ENCODE measurements around the gene PLN. TPM values are rescaled to one million over a fixed set of nuclear protein-coding genes. Genes with fewer than 3 reads are reported as not detected.

PLN gene
- not detected in 2 replicates for total RNA-seq

DNA sequence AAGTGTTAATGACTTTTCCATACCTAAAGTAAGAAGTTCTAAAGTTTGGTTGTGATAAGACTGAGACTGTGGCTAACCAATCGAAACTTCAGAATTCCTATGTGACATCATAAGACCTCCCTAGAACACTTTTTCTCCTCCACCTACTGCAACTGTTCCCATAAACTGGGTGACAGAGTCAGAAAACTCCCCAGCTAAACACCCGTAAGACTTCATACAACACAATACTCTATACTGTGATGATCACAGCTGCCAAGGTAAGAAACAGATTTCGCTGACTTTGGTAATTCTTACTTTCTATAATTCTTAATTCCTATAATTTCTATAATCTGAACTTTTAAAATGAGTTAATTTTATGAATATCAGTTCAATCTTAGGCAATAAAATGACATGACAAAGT, at the start of gene PLN:
PLN (plus strand) TSS at position 161 of the 400 bp plus-strand sequence. CDS start 10,626 bp downstream, outside the sequence.
- H3K4me3 Mint-ChIP-seq (ENCODE audit: low read depth): no peak within 1 kb of the TSS
- H3K9me3 Mint-ChIP-seq: no peaks in the 10 kb centered on the region
- no peak for DNase-seq (ENCODE audit: low spot score)
- H3K36me3 Mint-ChIP-seq (ENCODE audit: low read depth): peaks cover 17% of the 10 kb centered on the region
- intact Hi-C loops (cut with micrococcal nuclease): no loop called here
- peaks cover 22% of the 10 kb centered on the region for H3K4me1 Mint-ChIP-seq (ENCODE audit: low read depth)
- no peaks in the 10 kb centered on the region for H3K27me3 Mint-ChIP-seq (ENCODE audit: low read depth)
- H3K27ac Mint-ChIP-seq: no peak within 1 kb of the TSS

DNA sequence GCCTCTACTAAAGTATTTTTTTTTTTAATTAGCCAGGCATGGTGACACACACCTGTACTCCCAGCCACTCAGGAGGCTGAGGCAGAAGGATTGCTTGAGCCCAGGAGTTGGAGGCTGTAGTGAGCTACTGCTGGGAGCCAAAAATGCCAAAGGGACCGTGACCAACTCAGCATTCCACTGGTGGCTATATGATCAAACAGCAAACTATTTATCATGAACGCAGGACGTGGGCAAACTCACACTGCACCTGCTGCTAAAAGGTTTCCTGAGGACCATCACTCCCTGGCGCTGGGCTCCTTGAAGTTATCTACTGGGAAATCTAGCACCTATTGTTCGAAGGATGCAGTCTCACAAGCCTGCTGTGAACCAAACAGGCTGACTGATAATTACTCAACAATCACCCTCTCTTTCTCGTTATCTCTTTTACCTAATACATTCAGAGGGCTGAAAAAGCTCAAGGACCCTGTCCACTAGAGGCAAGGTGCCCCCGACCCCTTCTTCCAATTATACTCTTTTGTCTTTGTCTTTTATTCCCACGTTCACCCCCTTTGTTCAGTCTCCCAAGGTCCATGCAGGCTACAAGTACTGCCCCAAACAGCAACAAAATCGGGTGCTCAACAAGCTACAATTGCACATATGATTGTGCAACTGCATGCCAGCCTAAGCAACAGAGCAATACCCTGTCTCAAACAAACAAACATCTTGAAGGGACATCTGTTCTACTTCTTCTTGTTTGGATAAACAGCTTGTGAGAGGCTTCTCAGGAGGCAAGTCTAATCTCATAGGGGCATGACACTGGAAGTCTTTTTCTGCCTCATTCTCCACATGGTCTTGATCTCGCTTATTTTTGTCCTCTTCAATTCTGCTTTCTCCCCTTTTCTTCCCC, 47.7 kb upstream of the PLN start:
- no peak for DNase-seq (ENCODE audit: low spot score)
- intact Hi-C loops (cut with micrococcal nuclease): no loop called here
- H3K9me3 Mint-ChIP-seq: peaks cover 12% of the 10 kb centered on the region
- no peaks in the 10 kb centered on the region for H3K27me3 Mint-ChIP-seq (ENCODE audit: low read depth)
- H3K27ac Mint-ChIP-seq: no peak overlapping the region
- no peak overlapping the region for H3K4me3 Mint-ChIP-seq (ENCODE audit: low read depth)
- peaks cover 75% of the 10 kb centered on the region for H3K36me3 Mint-ChIP-seq (ENCODE audit: low read depth)
- H3K4me1 Mint-ChIP-seq (ENCODE audit: low read depth): peaks cover 9% of the 10 kb centered on the region

DNA sequence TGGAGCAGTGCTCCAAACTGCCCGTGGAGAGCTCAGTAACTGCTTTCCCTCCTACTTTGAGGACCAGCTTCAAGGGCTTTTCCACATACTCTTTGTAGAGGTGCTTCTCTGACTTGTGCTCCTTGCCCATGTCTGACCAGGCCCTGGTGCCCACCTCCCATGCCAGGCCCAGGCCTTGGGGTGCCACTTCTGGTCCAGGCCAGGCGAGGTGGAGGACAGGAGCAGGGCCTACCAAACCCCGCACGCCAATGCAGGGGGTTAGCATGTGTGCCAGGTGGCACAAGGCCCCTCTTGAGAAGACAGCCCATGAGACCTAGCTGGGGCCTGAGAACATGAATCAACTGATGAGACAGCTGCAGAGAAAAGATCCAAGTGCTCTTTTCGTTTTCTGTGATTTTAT, 47.0 kb upstream of the PLN start:
- Mint-ChIP-seq H3K27ac (no peak overlapping the region), H3K36me3 (ENCODE audit: low read depth) (peaks cover 73% of the 10 kb centered on the region)

DNA sequence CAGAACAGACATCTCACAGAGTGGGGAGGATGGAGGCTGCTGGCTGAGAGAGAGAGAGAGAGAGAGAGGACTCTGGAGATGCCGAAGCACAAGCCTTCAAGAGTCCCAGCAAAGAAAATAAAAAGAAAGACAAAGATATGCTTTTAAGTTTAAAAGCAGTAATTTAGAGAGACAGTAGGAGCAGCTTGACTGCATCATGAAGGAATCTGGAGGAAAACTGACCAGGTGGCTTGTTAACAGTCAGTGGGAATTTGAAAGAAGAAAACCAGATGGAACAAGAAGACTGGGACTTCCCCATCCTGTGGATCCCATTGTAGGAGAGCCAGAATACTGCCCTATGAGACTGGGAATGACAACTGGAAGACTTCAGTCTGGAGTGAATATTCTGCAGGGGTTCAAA, 46.3 kb upstream of the PLN start:
- Mint-ChIP-seq H3K4me1 (ENCODE audit: low read depth) (peaks cover 5% of the 10 kb centered on the region), H3K27ac (no peak overlapping the region), H3K27me3 (ENCODE audit: low read depth) (no peaks in the 10 kb centered on the region), H3K36me3 (ENCODE audit: low read depth) (peaks cover 73% of the 10 kb centered on the region), H3K4me3 (ENCODE audit: low read depth) (no peak overlapping the region), H3K9me3 (peaks cover 12% of the 10 kb centered on the region)
- intact Hi-C loops (cut with micrococcal nuclease): no loop called here
- DNase-seq (ENCODE audit: low spot score): no peak

More for the DNA sequence above, 47.0 kb upstream of the PLN start:
- intact Hi-C loops (cut with micrococcal nuclease): no loop called here
- Mint-ChIP-seq H3K4me3 (ENCODE audit: low read depth) (no peak overlapping the region), H3K4me1 (ENCODE audit: low read depth) (peaks cover 5% of the 10 kb centered on the region), H3K9me3 (peaks cover 12% of the 10 kb centered on the region), H3K27me3 (ENCODE audit: low read depth) (no peaks in the 10 kb centered on the region)
- DNase-seq (ENCODE audit: low spot score): no peak

DNA sequence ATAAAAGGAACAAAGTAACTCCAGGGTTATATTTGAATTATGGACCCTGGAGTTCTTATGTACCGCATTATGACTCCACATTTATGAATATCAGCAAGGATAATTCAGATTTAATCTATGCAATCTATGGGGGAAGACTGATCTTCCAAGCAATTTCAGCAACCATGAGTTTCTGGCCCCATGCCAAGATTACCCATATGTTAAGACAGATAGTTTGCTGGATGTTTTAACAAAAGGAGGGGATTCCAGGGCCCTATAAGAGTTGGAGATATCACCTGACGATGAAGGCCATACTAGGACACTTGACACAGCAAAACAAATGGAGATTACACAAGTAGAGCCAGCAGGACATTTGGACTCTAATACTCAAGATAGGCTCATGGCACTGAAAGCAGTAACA, 45.9 kb upstream of the PLN start:
- H3K4me3 Mint-ChIP-seq (ENCODE audit: low read depth): no peak overlapping the region
- peaks cover 9% of the 10 kb centered on the region for H3K4me1 Mint-ChIP-seq (ENCODE audit: low read depth)
- H3K36me3 Mint-ChIP-seq (ENCODE audit: low read depth): peaks cover 73% of the 10 kb centered on the region
- peaks cover 12% of the 10 kb centered on the region for H3K9me3 Mint-ChIP-seq
- DNase-seq (ENCODE audit: low spot score): no peak
- intact Hi-C loops (cut with micrococcal nuclease): no loop called here
- H3K27me3 Mint-ChIP-seq (ENCODE audit: low read depth): no peaks in the 10 kb centered on the region
- no peak overlapping the region for H3K27ac Mint-ChIP-seq

DNA sequence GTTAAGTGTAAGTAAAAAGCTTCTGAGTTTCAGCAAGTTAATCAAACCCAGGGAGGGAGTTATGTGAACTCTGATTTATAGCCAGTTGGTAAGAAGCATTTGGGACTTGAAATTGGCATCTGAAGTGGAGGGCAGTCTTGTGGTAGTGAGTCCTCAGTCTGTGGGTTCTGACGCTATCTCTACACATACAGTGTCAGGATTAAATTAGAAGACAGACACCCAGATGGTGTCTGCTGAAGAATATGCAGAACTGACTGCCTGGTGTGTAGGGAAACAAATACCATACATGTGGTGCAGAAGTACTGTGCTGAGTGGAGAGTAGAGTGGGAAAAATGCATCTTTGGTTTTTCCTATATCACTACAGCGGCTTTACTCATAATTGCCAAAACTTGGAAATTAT, 43.5 kb upstream of the PLN start:
- intact Hi-C loops (cut with micrococcal nuclease): no loop called here

DNA sequence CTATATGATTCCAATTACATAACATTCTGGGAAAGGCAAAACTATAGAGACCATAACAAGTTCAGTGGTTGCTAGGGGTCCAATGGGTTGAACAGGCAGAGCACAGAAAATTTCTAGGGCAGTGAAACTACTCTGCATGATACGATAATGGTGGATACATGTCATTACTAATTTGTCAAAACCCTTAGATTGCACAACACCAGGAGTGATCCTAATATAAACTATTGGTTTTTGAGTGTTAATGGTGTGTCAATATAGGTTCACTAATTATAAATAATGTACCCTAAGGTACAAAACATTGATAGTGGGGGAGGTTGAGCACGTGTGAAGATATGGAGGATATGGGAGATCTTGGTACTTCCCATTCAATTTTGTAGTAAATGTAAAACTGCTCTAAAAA, 42.4 kb upstream of the PLN start:
- H3K27me3 Mint-ChIP-seq (ENCODE audit: low read depth): no peaks in the 10 kb centered on the region
- no peak for DNase-seq (ENCODE audit: low spot score)
- H3K36me3 Mint-ChIP-seq (ENCODE audit: low read depth): peaks cover 46% of the 10 kb centered on the region
- H3K27ac Mint-ChIP-seq: no peak overlapping the region
- intact Hi-C loops (cut with micrococcal nuclease): no loop called here
- H3K4me1 Mint-ChIP-seq (ENCODE audit: low read depth): peaks cover 6% of the 10 kb centered on the region
- peaks cover 4% of the 10 kb centered on the region for H3K9me3 Mint-ChIP-seq
- H3K4me3 Mint-ChIP-seq (ENCODE audit: low read depth): no peak overlapping the region

More for the DNA sequence above, 43.5 kb upstream of the PLN start:
- no peak overlapping the region for H3K4me3 Mint-ChIP-seq (ENCODE audit: low read depth)
- H3K4me1 Mint-ChIP-seq (ENCODE audit: low read depth): peaks cover 9% of the 10 kb centered on the region
- no peak for DNase-seq (ENCODE audit: low spot score)
- H3K36me3 Mint-ChIP-seq (ENCODE audit: low read depth): peaks cover 57% of the 10 kb centered on the region
- H3K9me3 Mint-ChIP-seq: peaks cover 11% of the 10 kb centered on the region
- H3K27me3 Mint-ChIP-seq (ENCODE audit: low read depth): no peaks in the 10 kb centered on the region
- H3K27ac Mint-ChIP-seq: no peak overlapping the region

DNA sequence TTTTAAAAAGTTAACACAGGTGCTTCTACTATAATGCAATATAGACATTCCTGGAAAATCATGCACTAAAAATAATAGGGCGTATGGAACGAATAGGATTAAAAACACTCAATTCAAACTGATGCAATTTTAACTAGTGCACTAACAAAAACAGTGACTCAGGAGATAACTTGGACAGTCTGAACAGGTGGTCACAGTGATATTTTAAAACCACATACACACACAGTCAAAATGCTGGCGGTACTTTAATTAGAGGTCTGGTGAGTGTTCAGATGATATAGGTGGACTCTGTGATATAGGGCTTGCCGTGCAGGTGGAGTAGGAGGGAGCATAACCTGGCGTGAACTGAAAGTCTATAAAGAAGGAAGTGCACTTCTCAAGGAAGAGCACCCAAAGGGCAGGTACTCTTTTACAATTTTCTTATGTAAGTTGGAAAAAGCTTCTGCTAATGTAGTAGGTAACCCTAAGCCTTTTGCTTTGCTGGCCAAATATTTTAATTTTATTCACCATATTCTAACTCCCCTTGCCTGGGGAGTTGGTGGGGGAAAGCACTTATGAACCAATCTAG, 41.9 kb upstream of the PLN start:
- Mint-ChIP-seq H3K4me1 (ENCODE audit: low read depth) (peaks cover 6% of the 10 kb centered on the region), H3K27ac (no peak overlapping the region), H3K36me3 (ENCODE audit: low read depth) (peaks cover 41% of the 10 kb centered on the region), H3K4me3 (ENCODE audit: low read depth) (no peak overlapping the region), H3K9me3 (no peaks in the 10 kb centered on the region), H3K27me3 (ENCODE audit: low read depth) (no peaks in the 10 kb centered on the region)
- intact Hi-C loops (cut with micrococcal nuclease): no loop called here
- DNase-seq (ENCODE audit: low spot score): no peak

DNA sequence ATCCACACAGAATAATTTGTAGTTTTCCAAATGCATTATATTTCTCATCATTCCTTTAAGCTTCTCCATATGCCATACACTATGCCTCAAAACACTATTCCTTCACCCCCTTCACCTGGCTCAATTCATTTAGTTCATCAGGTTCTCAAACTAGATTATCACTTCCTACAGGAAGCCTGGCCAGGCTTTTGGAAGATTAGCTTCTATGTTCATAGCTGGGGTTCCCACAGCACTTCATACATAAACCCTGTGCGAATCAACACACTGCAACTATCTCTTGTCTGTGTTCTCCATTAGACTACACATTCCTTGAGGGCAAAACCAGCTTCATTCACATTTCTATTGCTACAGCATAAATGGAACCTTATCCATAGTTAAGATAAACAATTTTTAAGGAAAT, 40.5 kb upstream of the PLN start:
- peaks cover 10% of the 10 kb centered on the region for H3K4me1 Mint-ChIP-seq (ENCODE audit: low read depth)
- H3K27ac Mint-ChIP-seq: no peak overlapping the region
- H3K4me3 Mint-ChIP-seq (ENCODE audit: low read depth): no peak overlapping the region
- H3K9me3 Mint-ChIP-seq: no peaks in the 10 kb centered on the region
- intact Hi-C loops (cut with micrococcal nuclease): no loop called here
- H3K27me3 Mint-ChIP-seq (ENCODE audit: low read depth): no peaks in the 10 kb centered on the region
- H3K36me3 Mint-ChIP-seq (ENCODE audit: low read depth): peaks cover 26% of the 10 kb centered on the region
- DNase-seq (ENCODE audit: low spot score): no peak

DNA sequence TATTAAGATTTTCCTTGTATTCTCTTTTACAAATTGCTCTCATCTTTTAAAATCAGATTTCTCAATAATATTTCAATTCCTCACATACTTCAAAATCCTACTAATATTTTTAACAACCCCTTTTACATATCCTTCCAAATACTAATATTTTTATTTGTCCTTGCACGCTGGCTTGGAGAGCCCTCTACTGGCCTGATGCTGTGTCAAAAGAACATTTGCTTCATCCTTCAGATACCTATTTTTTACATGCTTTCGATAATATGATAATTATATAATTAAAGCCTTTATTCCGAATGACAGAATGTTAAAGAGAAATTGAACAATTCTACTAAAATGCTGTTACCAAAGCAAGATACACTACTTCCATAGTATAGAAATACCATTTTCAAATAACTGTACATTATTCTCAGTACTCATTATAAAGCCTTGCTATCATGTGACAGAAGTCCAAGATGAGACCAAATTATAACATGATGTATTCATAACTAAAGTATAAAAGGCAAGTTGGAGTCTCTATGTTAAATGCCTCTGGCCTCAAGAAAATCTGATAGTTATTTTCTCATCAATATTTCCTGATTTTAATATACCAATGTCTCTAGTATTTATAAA, 39.0 kb upstream of the PLN start:
- H3K4me1 Mint-ChIP-seq (ENCODE audit: low read depth): peaks cover 10% of the 10 kb centered on the region
- H3K27me3 Mint-ChIP-seq (ENCODE audit: low read depth): no peaks in the 10 kb centered on the region
- no peak overlapping the region for H3K4me3 Mint-ChIP-seq (ENCODE audit: low read depth)
- no peak for DNase-seq (ENCODE audit: low spot score)
- no peaks in the 10 kb centered on the region for H3K9me3 Mint-ChIP-seq
- H3K27ac Mint-ChIP-seq: no peak overlapping the region
- H3K36me3 Mint-ChIP-seq (ENCODE audit: low read depth): peaks cover 14% of the 10 kb centered on the region
- intact Hi-C loops (cut with micrococcal nuclease): no loop called here

DNA sequence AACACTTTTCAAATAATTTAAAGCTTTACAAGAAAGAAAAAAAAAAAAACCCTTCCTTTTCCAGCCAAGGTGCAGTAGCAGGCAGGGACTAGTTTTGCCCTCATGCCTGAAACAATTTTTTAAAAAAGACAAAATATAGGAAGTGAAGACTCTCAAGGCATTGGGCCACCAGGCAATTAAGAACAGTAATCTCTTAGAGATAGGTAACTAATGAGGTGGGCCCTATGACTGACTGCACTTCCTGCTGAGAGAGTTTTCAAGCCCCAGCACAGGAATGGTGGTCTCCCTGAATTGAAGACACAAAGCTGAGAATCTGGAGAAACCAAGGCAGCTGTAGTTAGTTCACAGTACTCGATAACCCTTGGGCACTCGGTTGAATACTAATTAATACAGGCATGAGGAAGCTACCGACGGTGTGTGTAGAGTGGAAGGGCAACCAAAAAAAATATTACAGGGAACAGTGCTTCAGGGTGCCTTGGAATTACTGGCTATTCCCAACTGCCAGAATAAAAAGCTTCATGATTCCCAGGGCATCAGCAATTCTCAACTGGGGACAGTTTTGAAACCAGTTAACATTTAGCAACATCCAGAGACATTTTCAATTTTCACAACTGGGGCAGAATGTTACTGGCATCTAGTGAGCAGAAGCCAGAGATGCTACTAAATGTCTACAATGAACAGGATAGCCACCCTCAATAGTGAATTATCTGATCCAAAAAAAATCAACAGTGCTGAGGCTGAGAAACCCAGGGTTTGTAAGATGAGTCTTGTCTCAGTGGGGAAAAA, 36.0 kb upstream of the PLN start:
- Mint-ChIP-seq H3K4me3 (ENCODE audit: low read depth) (no peak overlapping the region), H3K36me3 (ENCODE audit: low read depth) (peaks cover 12% of the 10 kb centered on the region), H3K27me3 (ENCODE audit: low read depth) (no peaks in the 10 kb centered on the region), H3K27ac (no peak overlapping the region), H3K9me3 (no peaks in the 10 kb centered on the region), H3K4me1 (ENCODE audit: low read depth) (peaks cover 9% of the 10 kb centered on the region)
- DNase-seq (ENCODE audit: low spot score): no peak
- intact Hi-C loops (cut with micrococcal nuclease): no loop called here

DNA sequence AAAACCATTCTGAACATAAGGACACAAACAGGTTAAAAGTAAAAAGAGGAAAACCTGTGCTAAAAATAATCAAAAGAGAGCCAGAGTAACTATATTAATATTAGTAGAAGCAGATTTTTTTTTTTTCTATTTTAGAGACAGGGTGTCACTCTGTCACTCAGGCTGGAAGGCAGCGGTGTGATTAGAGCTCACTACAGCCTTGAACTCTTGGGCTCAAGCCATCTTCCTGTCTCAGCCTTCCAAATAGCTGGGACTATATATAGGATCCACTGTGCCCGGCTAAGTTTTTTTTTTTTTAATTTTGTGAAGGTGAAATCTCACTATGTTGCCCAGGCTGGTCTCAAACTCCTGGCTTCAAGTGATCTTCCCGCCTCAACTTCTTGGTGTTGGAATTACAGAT, 33.4 kb upstream of the PLN start:
- DNase-seq (ENCODE audit: low spot score): no peak
- peaks cover 31% of the 10 kb centered on the region for H3K36me3 Mint-ChIP-seq (ENCODE audit: low read depth)
- H3K27me3 Mint-ChIP-seq (ENCODE audit: low read depth): no peaks in the 10 kb centered on the region
- H3K4me1 Mint-ChIP-seq (ENCODE audit: low read depth): peaks cover 11% of the 10 kb centered on the region
- H3K27ac Mint-ChIP-seq: no peak overlapping the region
- no peak overlapping the region for H3K4me3 Mint-ChIP-seq (ENCODE audit: low read depth)
- H3K9me3 Mint-ChIP-seq: peaks cover 3% of the 10 kb centered on the region
- intact Hi-C loops (cut with micrococcal nuclease): no loop called here

All from activated T-helper 2 cell treated with anti-CD3 and anti-CD28 coated beads, Interferon-gamma antibody, Interleukin-2, Interleukin-4, amounts not matched to agents 10 μg/mL and 5 μg/mL and 100 μg/mL, durations not matched to agents 14 hours and 24 hours and 36 hours (primary cell).